ENCODE data around the gene FOXF1. TPM values are rescaled to one million over a fixed set of nuclear protein-coding genes. Genes with fewer than 3 reads are reported as not detected.

Gene FOXF1
- total and polyA plus RNA-seq, 2 of the 13 experiments (the other 11 are each of a cell fraction or from before 2014, with no cell fraction given), result not detected

GRCh38 chr16:86554917-86555703 lies 44.8 kb downstream of the FOXF1 start, which contains the start of gene MTHFSD (continued):
- TF ChIP-seq NCOA2 (CRISPR knock-in tag; IDR thresholded peaks at IDR 0.05) (peak; percentile 31; the same call in 1 of the 2 replicates), HOXA5 (CRISPR knock-in tag; IDR thresholded peaks at IDR 0.05) (peak; percentile 69; the same call in 1 of the 2 replicates), ATF4 (CRISPR knock-in tag; IDR thresholded peaks at IDR 0.05) (peak in 1 of 2 experiments; percentile 46; a peak in 1 of 4 replicates), REL (CRISPR knock-in tag; conservative IDR thresholded peaks at IDR 0.05) (0 out of 2 replicates have a peak, but pooled peaks have one; percentile 74), HDAC6 (IDR thresholded peaks at IDR 0.05; ENCODE audit: low read depth, low read length) (no peak), ZNF790 (CRISPR knock-in tag; IDR thresholded peaks at IDR 0.05; ENCODE audit: borderline replicate concordance) (no peak), ZNF383 (CRISPR knock-in tag; IDR thresholded peaks at IDR 0.05; ENCODE audit: borderline replicate concordance) (no peak), PBX3 (CRISPR knock-in tag; IDR thresholded peaks at IDR 0.05; ENCODE audit: borderline replicate concordance) (no peak), XBP1 (CRISPR knock-in tag; IDR thresholded peaks at IDR 0.05) (0 out of 2 replicates have a peak, but pooled peaks have one; percentile 35), ZNF225 (CRISPR knock-in tag; IDR thresholded peaks at IDR 0.05) (no peak; the same call in 1 of the 2 replicates), TRIM24 (CRISPR knock-in tag; IDR thresholded peaks at IDR 0.05) (no peak), NAIF1 (CRISPR knock-in tag; IDR thresholded peaks at IDR 0.05; ENCODE audit: borderline replicate concordance) (no peak), SKI (IDR thresholded peaks at IDR 0.05; ENCODE audit: partially characterized antibody) (no peak), PRMT3 (CRISPR knock-in tag; IDR thresholded peaks at IDR 0.05; ENCODE audit: borderline replicate concordance, low read depth) (no peak), MYNN (CRISPR knock-in tag; IDR thresholded peaks at IDR 0.05; ENCODE audit: low read depth) (no peak), CREB3 (CRISPR knock-in tag; IDR thresholded peaks at IDR 0.05) (peak; percentile 78; the same call in 1 of the 2 replicates), ZNF761 (CRISPR knock-in tag; conservative IDR thresholded peaks at IDR 0.05) (no peak; the same call in 1 of the 2 replicates), ZC3H13 (CRISPR knock-in tag; IDR thresholded peaks at IDR 0.05) (no peak; the same call in 1 of the 2 replicates)
- TF ChIP-seq, protein P1, sequence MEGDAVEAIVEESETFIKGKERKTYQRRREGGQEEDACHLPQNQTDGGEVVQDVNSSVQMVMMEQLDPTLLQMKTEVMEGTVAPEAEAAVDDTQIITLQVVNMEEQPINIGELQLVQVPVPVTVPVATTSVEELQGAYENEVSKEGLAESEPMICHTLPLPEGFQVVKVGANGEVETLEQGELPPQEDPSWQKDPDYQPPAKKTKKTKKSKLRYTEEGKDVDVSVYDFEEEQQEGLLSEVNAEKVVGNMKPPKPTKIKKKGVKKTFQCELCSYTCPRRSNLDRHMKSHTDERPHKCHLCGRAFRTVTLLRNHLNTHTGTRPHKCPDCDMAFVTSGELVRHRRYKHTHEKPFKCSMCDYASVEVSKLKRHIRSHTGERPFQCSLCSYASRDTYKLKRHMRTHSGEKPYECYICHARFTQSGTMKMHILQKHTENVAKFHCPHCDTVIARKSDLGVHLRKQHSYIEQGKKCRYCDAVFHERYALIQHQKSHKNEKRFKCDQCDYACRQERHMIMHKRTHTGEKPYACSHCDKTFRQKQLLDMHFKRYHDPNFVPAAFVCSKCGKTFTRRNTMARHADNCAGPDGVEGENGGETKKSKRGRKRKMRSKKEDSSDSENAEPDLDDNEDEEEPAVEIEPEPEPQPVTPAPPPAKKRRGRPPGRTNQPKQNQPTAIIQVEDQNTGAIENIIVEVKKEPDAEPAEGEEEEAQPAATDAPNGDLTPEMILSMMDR (CRISPR knock-in tag; IDR thresholded peaks at IDR 0.05), result no peak
- TF ChIP-seq, protein P2, sequence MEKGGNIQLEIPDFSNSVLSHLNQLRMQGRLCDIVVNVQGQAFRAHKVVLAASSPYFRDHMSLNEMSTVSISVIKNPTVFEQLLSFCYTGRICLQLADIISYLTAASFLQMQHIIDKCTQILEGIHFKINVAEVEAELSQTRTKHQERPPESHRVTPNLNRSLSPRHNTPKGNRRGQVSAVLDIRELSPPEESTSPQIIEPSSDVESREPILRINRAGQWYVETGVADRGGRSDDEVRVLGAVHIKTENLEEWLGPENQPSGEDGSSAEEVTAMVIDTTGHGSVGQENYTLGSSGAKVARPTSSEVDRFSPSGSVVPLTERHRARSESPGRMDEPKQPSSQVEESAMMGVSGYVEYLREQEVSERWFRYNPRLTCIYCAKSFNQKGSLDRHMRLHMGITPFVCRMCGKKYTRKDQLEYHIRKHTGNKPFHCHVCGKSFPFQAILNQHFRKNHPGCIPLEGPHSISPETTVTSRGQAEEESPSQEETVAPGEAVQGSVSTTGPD (CRISPR knock-in tag; IDR thresholded peaks at IDR 0.05), result no peak
- TF ChIP-seq, protein P3, sequence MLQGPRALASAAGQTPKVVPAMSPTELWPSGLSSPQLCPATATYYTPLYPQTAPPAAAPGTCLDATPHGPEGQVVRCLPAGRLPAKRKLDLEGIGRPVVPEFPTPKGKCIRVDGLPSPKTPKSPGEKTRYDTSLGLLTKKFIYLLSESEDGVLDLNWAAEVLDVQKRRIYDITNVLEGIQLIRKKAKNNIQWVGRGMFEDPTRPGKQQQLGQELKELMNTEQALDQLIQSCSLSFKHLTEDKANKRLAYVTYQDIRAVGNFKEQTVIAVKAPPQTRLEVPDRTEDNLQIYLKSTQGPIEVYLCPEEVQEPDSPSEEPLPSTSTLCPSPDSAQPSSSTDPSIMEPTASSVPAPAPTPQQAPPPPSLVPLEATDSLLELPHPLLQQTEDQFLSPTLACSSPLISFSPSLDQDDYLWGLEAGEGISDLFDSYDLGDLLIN (CRISPR knock-in tag; IDR thresholded peaks at IDR 0.05; ENCODE audit: borderline replicate concordance), result peak; percentile 40; the same call in 1 of the 2 replicates

All from HepG2 (cell line).